Heart left ventricle (tissue), 16 donors: Measurements from ENCODE around the gene SATB2. TPM values are rescaled to one million over a fixed set of nuclear protein-coding genes. Genes with fewer than 3 reads are reported as not detected.

ENCODE experiments used
- ATAC-seq, 4 donors: fragments of 200-7000 bp; cut with Tn5 transposase; one replicate each; pipeline ENCODE4 v1.9.1; 2020 to 2022; ENCODE audit warnings: moderate library complexity in 4 of 4, mild to moderate bottlenecking in 3 of 4, moderate number of reproducible peaks in 1 of 4
- DNase-seq, 5 donors: peaks; one replicate each; pipeline ENCODE4 v3.0.0-alpha.2; 2020
- H3K27ac ChIP-seq, 12 donors: fragments of 200-600 bp; sonication (generic) in 4 of 12; one replicate each; pipeline versions ENCODE4 v1.5.0 to v1.8.0; 2016 to 2022; ENCODE audit warnings: mild to moderate bottlenecking in 2 of 12
- H3K27me3 ChIP-seq, 9 donors: fragments of 200-600 bp; sonication (generic) in 2 of 9; one replicate each; pipeline versions ENCODE4 v1.5.1 to v1.8.0; 2016 to 2022; ENCODE audit warnings: mild to moderate bottlenecking in 3 of 9
- H3K36me3 ChIP-seq, 9 donors: fragments of 200-600 bp; sonication (generic) in 2 of 9; one replicate each; pipeline versions ENCODE4 v1.5.0 to v1.8.0; 2018 to 2022; ENCODE audit warnings: mild to moderate bottlenecking in 2 of 9
- H3K4me1 ChIP-seq, 12 donors: fragments of 200-600 bp; sonication (generic) in 4 of 12; one replicate each; pipeline versions ENCODE4 v1.5.0 to v1.8.0; 2016 to 2022; ENCODE audit warnings: mild to moderate bottlenecking in 3 of 12
- H3K4me3 ChIP-seq, 12 donors: fragments of 200-600 bp; sonication (generic) in 4 of 12; one replicate each; pipeline versions ENCODE4 v1.5.0 to v1.8.0; 2017 to 2022; ENCODE audit warnings: mild to moderate bottlenecking in 9 of 12, moderate library complexity in 4 of 12
- H3K9me3 ChIP-seq, 12 donors: fragments of 200-600 bp; sonication (generic) in 4 of 12; one replicate each; pipeline versions ENCODE4 v1.5.0 to v1.8.0; 2016 to 2022; ENCODE audit warnings: mild to moderate bottlenecking in 1 of 12
- POLR2A ChIP-seq, 2 donors: fragments of 450-650 bp; IDR thresholded peaks; one replicate each; pipeline ENCODE4 v1.6.1; 2017; ENCODE audit warnings: antibody characterized with exemption in 2 of 2, mild to moderate bottlenecking in 2 of 2, moderate library complexity in 2 of 2
- WGBS, 4 donors: extraction: QIAGEN DNeasy Blood & Tissue Kit in 2 of 4; methylation state at CpG; one replicate each; pipeline versions ENCODE4 v1.1.5 to v1.1.7; 2013 to 2018; 5-methylcytosine and 5-hydroxymethylcytosine counted together
- intact Hi-C, 10 donors: fragments of 100-400 bp; cut with DNase I; formaldehyde crosslinking; loops; one replicate each; pipeline versions ENCODE4 v1.11.1 to v1.14.2; 2022
- polyA plus RNA-seq, 2 donors: library from polyadenylated mRNA; stranded (reverse); fragments of 200-250 nt; gene quantifications; one replicate each; pipeline ENCODE4 v1.2.3, GENCODE V29; 2013
- total RNA-seq, 9 donors: library from RNA; depleted of rRNA in 2 of 9; stranded (reverse); fragments of >200 nt in 2 of 9; fragmentation: NEBNext Ultra II Directional in 3 of 9; extraction: Animal tissue kit (Norgen Biotek cat#: 25700) in 3 of 9; gene quantifications; one replicate each; pipeline versions ENCODE4 v1.1.0 to v1.2.4, GENCODE V29; 2016 to 2023
- TF ChIP-seq, protein P1 (sequence below), 12 donors: fragments of 200-600 bp; sonication (generic) in 4 of 12; IDR thresholded peaks; one replicate each; pipeline versions ENCODE4 v1.5.0 to v1.8.0; 2018 to 2022; ENCODE audit warnings: antibody characterized with exemption in 12 of 12, mild to moderate bottlenecking in 5 of 12
- donor health status: ischemic (EF 13 %, LVEDD 7.1; RV severe dilation, severe dysfunction).
- donor health status: healthy with polysubstance abuse.
- donor health status: DM: no; HTN: yes; CAD: no.
- donor health status: DM: no; HTN: no; CAD: no.
- donor health status: ischemic (EF 25% LVEDD 6.9; RV normal size, moderate dysfunction).
- donor health status: ischemic (EF 25% LVEDD 5.7; RV mildly dilated, moderate dysfunction).
- donor health status: healthy.
- donor health status: DM: yes; HTN: yes; CAD: no.
- donor health status: ischemic (EF 35%, LVEDD 5.7; RV mildly dilated, moderate dysfunction).
- donor health status: nonischemic (EF 11% LVEDD 7.7; RV severe dilation, severe dysfunction).
- donor health status: DM: yes; HTN: yes; CAD: no.
- donor health status: PGD.
- donor health status: ischemic (EF 29% LVEDD 5.4; RV normal size, mild dysfunction).
- donor health status: nonischemic (EF 23%, LVEDD 6.1; RV moderate dilation, normal function).

Gene SATB2
- total and polyA plus RNA-seq, 11 donors, result 0.38 to 3.3 (median 1.2) TPM

DNA sequence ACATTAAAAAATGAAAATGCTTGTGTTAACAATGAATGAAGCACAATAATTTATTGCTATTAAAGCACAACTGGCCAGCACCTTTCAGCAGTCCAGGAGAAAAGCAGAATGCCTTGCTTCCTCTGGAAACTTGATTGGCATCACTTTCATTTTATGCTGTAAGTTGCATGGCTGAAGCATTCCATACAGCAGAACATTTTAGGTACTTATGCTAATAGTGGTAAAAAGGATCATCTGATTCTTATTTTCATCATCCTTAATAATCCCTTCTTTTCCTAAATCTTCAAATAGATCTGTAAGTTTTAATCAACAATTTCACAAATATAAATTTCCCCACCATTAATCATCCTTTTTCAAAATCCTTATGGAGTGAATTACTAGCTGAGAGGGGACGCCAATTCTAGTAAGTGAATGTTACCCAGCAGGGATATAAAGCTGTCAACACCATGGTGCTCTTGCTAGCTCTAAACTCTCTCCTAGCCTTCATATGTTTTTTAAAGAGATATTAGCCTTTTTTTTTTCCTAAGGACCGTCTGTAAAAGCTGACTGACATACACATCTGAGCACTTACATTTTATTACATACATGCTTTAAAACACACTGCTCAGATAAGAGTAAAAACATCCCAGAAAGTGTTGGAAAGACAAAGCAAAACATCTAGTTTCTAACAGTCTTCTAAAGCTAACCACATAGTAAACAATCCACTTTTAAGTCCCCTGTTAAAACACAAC lies 5.3 kb downstream of the SATB2 start:
- ATAC-seq (no peak), DNase-seq (no peak)
- Histone ChIP-seq H3K4me3 (no peak overlapping the region), H3K27me3 (peaks cover 38 to 94% (median 70%) of the 10 kb centered on the region in 9 donors), H3K4me1 (peaks cover 3 to 22% (median 16%) of the 10 kb centered on the region in 12 donors), H3K9me3 (no peaks in the 10 kb centered on the region), H3K36me3 (no peaks in the 10 kb centered on the region), H3K27ac (no peak overlapping the region)
- intact Hi-C loops, result no loop called here
- TF ChIP-seq, protein P1, sequence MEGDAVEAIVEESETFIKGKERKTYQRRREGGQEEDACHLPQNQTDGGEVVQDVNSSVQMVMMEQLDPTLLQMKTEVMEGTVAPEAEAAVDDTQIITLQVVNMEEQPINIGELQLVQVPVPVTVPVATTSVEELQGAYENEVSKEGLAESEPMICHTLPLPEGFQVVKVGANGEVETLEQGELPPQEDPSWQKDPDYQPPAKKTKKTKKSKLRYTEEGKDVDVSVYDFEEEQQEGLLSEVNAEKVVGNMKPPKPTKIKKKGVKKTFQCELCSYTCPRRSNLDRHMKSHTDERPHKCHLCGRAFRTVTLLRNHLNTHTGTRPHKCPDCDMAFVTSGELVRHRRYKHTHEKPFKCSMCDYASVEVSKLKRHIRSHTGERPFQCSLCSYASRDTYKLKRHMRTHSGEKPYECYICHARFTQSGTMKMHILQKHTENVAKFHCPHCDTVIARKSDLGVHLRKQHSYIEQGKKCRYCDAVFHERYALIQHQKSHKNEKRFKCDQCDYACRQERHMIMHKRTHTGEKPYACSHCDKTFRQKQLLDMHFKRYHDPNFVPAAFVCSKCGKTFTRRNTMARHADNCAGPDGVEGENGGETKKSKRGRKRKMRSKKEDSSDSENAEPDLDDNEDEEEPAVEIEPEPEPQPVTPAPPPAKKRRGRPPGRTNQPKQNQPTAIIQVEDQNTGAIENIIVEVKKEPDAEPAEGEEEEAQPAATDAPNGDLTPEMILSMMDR (IDR thresholded peaks at IDR 0.05), result no peak
- TF ChIP-seq POLR2A (IDR thresholded peaks at IDR 0.05), result no peak
- 64 to 80% (median 74%) methylated on average over 2 of the region's 2 CpGs for WGBS, 4 donors

DNA sequence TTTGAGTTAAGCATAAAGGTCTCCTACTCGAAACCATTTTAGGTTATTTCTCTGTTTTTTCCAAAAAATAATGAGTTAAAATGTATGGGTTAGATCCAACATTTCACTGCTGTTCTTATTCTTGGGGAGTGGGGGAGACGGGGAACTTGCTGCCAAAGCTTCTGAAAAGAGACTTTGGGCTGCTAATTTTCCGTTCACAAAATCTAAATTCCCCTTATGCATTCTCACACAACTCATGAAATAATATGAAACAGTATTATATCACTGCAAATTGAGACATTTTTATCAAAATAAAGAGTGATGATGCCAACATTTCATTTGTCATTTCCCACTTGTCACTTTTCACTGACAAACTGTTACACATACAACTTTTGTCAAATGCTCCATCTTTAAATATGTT lies 7.8 kb downstream of the SATB2 start:
- Histone ChIP-seq H3K4me1 (no peaks in the 10 kb centered on the region), H3K36me3 (no peaks in the 10 kb centered on the region), H3K27me3 (peaks cover 14 to 69% (median 46%) of the 10 kb centered on the region in 9 donors), H3K4me3 (no peak overlapping the region), H3K27ac (no peak overlapping the region), H3K9me3 (no peaks in the 10 kb centered on the region)
- intact Hi-C loops, result no loop called here
- WGBS, 4 donors, result 81 to 93% (median 86%) methylated on average over 3 of the region's 3 CpGs
- TF ChIP-seq, protein P1 (IDR thresholded peaks at IDR 0.05), result no peak
- no peak for TF ChIP-seq POLR2A (IDR thresholded peaks at IDR 0.05)
- DNase-seq, result no peak
- no peak for ATAC-seq

DNA sequence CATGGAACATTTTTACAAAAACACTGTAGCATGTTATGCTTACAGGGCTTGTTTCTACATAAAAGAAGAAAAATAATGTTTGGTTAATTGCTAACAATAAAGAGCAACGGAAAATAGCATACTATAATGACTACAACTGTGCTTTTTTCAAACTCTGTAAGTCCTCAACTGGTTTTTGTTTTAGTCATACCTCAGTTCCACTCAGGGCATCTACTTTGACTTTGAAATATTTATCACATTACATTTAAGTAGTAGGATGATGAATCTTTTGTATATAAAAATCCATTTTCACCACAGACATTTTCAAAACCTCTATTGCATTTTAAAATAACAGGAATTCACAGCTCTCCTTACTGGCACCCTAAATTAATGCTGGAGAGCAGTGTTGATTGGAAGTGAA lies 8.3 kb downstream of the SATB2 start:
- peaks cover 9 to 64% (median 41%) of the 10 kb centered on the region in 9 donors for H3K27me3 ChIP-seq
- intact Hi-C loops, result no loop called here
- H3K4me1 ChIP-seq, result no peaks in the 10 kb centered on the region
- no peak for TF ChIP-seq POLR2A (IDR thresholded peaks at IDR 0.05)
- no peak for ATAC-seq
- 75 to 94% (median 93%) methylated on average over 1 of the region's 1 CpG for WGBS, 4 donors
- H3K27ac ChIP-seq, result no peak overlapping the region
- no peaks in the 10 kb centered on the region for H3K9me3 ChIP-seq
- DNase-seq, result no peak
- H3K4me3 ChIP-seq, result no peak overlapping the region
- no peaks in the 10 kb centered on the region for H3K36me3 ChIP-seq

DNA sequence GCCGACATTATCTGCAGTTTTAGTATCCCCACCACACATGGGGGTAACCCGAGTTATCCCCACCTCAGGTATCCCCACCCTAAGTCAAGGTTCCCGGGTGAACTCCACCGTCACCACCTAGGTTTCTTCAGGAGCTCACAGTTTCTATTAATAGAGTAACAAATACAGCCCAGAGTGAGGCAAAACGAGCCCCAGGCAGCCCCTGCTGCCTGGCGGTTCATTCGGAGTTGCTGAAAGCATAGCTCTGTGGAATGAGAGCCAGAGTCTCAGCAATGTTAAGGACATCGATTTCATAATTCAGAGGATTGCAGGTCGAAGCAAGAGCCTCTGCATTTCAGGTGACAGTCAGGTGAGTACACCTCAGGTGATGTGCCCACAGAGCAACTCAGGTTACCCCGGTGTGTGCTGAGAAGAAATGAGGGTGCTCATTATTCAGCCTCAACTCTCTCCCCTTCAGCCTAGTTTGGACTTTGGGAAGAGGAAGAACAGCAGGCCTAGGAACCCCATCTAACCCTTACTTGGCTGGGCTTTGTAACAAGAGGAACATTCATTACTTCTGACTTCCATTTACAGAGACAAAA lies 10.7 kb downstream of the SATB2 start:
- intact Hi-C loops, result no loop called here
- H3K4me1 ChIP-seq, result no peaks in the 10 kb centered on the region
- no peak for TF ChIP-seq POLR2A (IDR thresholded peaks at IDR 0.05)
- TF ChIP-seq, protein P1 (IDR thresholded peaks at IDR 0.05), result no peak
- H3K27ac ChIP-seq, result no peak overlapping the region
- H3K27me3 ChIP-seq, result peaks cover 2 to 46% (median 17%) of the 10 kb centered on the region in 9 donors
- no peaks in the 10 kb centered on the region for H3K36me3 ChIP-seq
- H3K9me3 ChIP-seq, result no peaks in the 10 kb centered on the region
- DNase-seq (no peak), ATAC-seq (no peak)
- H3K4me3 ChIP-seq, result no peak overlapping the region
- 61 to 69% (median 65%) methylated on average over 10 of the region's 10 CpGs for WGBS, 4 donors
